ENCODE data around the gene DOCK9. TPM values are rescaled to one million over a fixed set of nuclear protein-coding genes. Genes with fewer than 3 reads are reported as not detected.

Gene DOCK9
- total and polyA plus RNA-seq, 2 experiments from 2014 or later = 8.5 to 57.7 TPM

GRCh38 chr13:98838776-98839175, 139.1 kb downstream of the DOCK9 start:
- H3K27me3 Mint-ChIP-seq (ENCODE audit: insufficient read depth, low read depth, poor library complexity) = no peaks in the 10 kb centered on the region
- ATAC-seq (no peak), DNase-seq (ENCODE audit: low spot score) (no peak)
- no peak overlapping the region for H3K27ac Mint-ChIP-seq
- H4K20me1 ChIP-seq (replicated peaks; ENCODE audit: insufficient read depth) = no peaks in the 10 kb centered on the region
- H3K4me3 ChIP-seq = no peak overlapping the region
- no peak for TF ChIP-seq EZH2phosphoT487 (IDR thresholded peaks at IDR 0.05; ENCODE audit: unreplicated experiment)
- no peak for TF ChIP-seq ZNF462 (CRISPR knock-in tag; IDR thresholded peaks at IDR 0.05)
- TF ChIP-seq CREB1 (CRISPR knock-in tag; IDR thresholded peaks at IDR 0.05; ENCODE audit: low read depth) = no peak
- TF ChIP-seq STAT1 (IDR thresholded peaks at IDR 0.05; ENCODE audit: unreplicated experiment) = no peak
- TF ChIP-seq POLR2AphosphoS5 (IDR thresholded peaks at IDR 0.05; ENCODE audit: low read depth) = no peak
- TF ChIP-seq ZNF114 (CRISPR knock-in tag; IDR thresholded peaks at IDR 0.05) = no peak
- no peak for TF ChIP-seq JUNB (IDR thresholded peaks at IDR 0.05; ENCODE audit: unreplicated experiment)
- TF ChIP-seq EZH2 (IDR thresholded peaks at IDR 0.05; ENCODE audit: low read depth, unreplicated experiment) = no peak
- no peak for TF ChIP-seq REST (IDR thresholded peaks at IDR 0.05; ENCODE audit: unreplicated experiment)
- TF ChIP-seq ZNF331 (CRISPR knock-in tag; IDR thresholded peaks at IDR 0.05; ENCODE audit: low read depth) = no peak
- TF ChIP-seq CTCF (conservative IDR thresholded peaks at IDR 0.05; ENCODE audit: low read depth in 2 of 2) = no peak
- TF ChIP-seq NANOG (IDR thresholded peaks at IDR 0.05; ENCODE audit: borderline replicate concordance) = no peak
- no peak for TF ChIP-seq ETS1 (IDR thresholded peaks at IDR 0.05)
- H3K79me2 ChIP-seq (replicated peaks; ENCODE audit: insufficient read depth) = no peaks in the 10 kb centered on the region
- no peaks in the 10 kb centered on the region for H3K36me3 ChIP-seq (ENCODE audit: insufficient read depth)
- H3K36me3 Mint-ChIP-seq (ENCODE audit: low read depth) = no peaks in the 10 kb centered on the region
- peaks cover 22% of the 10 kb centered on the region for H3K4me1 Mint-ChIP-seq
- H3K4me1 ChIP-seq (ENCODE audit: insufficient read depth) = peaks cover 12% of the 10 kb centered on the region
- H3K27me3 ChIP-seq (ENCODE audit: insufficient read depth) = no peaks in the 10 kb centered on the region
- no peak overlapping the region for H3K4me3 Mint-ChIP-seq
- H3K9me3 Mint-ChIP-seq = no peaks in the 10 kb centered on the region
- no peak overlapping the region for H3K27ac ChIP-seq (ENCODE audit: low read depth)
- H2AFZ ChIP-seq = no peak overlapping the region
- no peak overlapping the region for H3K4me2 ChIP-seq
- no peaks in the 10 kb centered on the region for H3F3A ChIP-seq (replicated peaks; ENCODE audit: low read depth)
- no peaks in the 10 kb centered on the region for H3K9me2 ChIP-seq (ENCODE audit: insufficient read depth)
